HAP-1 (cell line): Measurements from ENCODE around the gene DNAJA2.

Experiments
- DNase-seq, 2 experiments: peaks; one replicate each; pipeline ENCODE4 v3.0.0-alpha.2; 2016 to 2020; ENCODE audit warnings: low spot score in 2 of 2
- H3K27me3 ChIP-seq: fragments of 250-450 bp; sonication (Bioruptor Pico); 2 replicates; pipeline ENCODE4 v1.5.1; 2020; ENCODE audit warnings: low read depth, mild to moderate bottlenecking, moderate library complexity
- H3K36me3 ChIP-seq: fragments of 250-450 bp; sonication (Bioruptor Pico); replicated peaks from 2 replicates; pipeline ENCODE4 v1.5.1; 2020; ENCODE audit warnings: mild to moderate bottlenecking
- H3K4me1 ChIP-seq: fragments of 250-450 bp; sonication (Bioruptor Pico); 2 replicates; pipeline ENCODE4 v1.5.1; 2020; ENCODE audit warnings: mild to moderate bottlenecking
- H3K4me3 ChIP-seq: fragments of 250-450 bp; sonication (Bioruptor Pico); 2 replicates; pipeline ENCODE4 v1.5.1; 2020; ENCODE audit warnings: mild to moderate bottlenecking, moderate library complexity
- H3K9me3 ChIP-seq: fragments of 250-450 bp; sonication (Bioruptor Pico); 2 replicates; pipeline ENCODE4 v1.5.1; 2020; ENCODE audit warnings: mild to moderate bottlenecking, moderate library complexity
- in situ Hi-C: fragments of 300-500 bp; cut with MboI; formaldehyde crosslinking; loops from 3 replicates; pipeline ENCODE4 v1.14.3; 2020; ENCODE audit warnings: low sequenced_read_pairs, inconsistent platforms, mixed read lengths

The DNAJA2 gene

GRCh38 chr16:46996391-46996790, 22.9 kb upstream of the DNAJA2 start:
- no peak overlapping the region for H3K4me3 ChIP-seq
- DNase-seq = no peak
- H3K9me3 ChIP-seq = no peaks in the 10 kb centered on the region

GRCh38 chr16:46991729-46992704, 18.5 kb upstream of the DNAJA2 start:
- Histone ChIP-seq H3K36me3 (no peaks in the 10 kb centered on the region), H3K9me3 (no peaks in the 10 kb centered on the region), H3K27me3 (no peaks in the 10 kb centered on the region), H3K4me3 (no peak overlapping the region), H3K4me1 (no peaks in the 10 kb centered on the region)
- in situ Hi-C loops = no loop called here
- DNase-seq = no peak

More at GRCh38 chr16:46996391-46996790, 22.9 kb upstream of the DNAJA2 start:
- no peaks in the 10 kb centered on the region for H3K27me3 ChIP-seq
- H3K4me1 ChIP-seq = no peaks in the 10 kb centered on the region
- no peaks in the 10 kb centered on the region for H3K36me3 ChIP-seq
- in situ Hi-C loops = no loop called here

GRCh38 chr16:46986896-46987295, 13.4 kb upstream of the DNAJA2 start:
- Histone ChIP-seq H3K36me3 (no peaks in the 10 kb centered on the region), H3K4me1 (no peaks in the 10 kb centered on the region), H3K4me3 (no peak overlapping the region), H3K27me3 (no peaks in the 10 kb centered on the region), H3K9me3 (no peaks in the 10 kb centered on the region)
- no peak for DNase-seq
- in situ Hi-C loops = no loop called here

GRCh38 chr16:46986438-46986837, 13.0 kb upstream of the DNAJA2 start:
- H3K36me3 ChIP-seq = no peaks in the 10 kb centered on the region
- H3K9me3 ChIP-seq = no peaks in the 10 kb centered on the region
- no peaks in the 10 kb centered on the region for H3K27me3 ChIP-seq
- no peak overlapping the region for H3K4me3 ChIP-seq
- no peaks in the 10 kb centered on the region for H3K4me1 ChIP-seq
- no peak for DNase-seq
- in situ Hi-C loops = no loop called here

- Histone ChIP-seq H3K27me3 (no peaks in the 10 kb centered on the region), H3K4me1 (no peaks in the 10 kb centered on the region), H3K36me3 (no peaks in the 10 kb centered on the region), H3K9me3 (no peaks in the 10 kb centered on the region), H3K4me3 (no peak overlapping the region)
- in situ Hi-C loops = no loop called here
- DNase-seq = no peak
Observed at GRCh38 chr16:46982335-46982734, 8.9 kb upstream of the DNAJA2 start.

GRCh38 chr16:46980926-46981325, 7.5 kb upstream of the DNAJA2 start:
- Histone ChIP-seq H3K4me1 (no peaks in the 10 kb centered on the region), H3K36me3 (no peaks in the 10 kb centered on the region), H3K27me3 (no peaks in the 10 kb centered on the region), H3K4me3 (no peak overlapping the region), H3K9me3 (no peaks in the 10 kb centered on the region)
- in situ Hi-C loops = no loop called here
- DNase-seq = no peak

- no peak overlapping the region for H3K4me3 ChIP-seq
- H3K4me1 ChIP-seq = peaks cover 15% of the 10 kb centered on the region
- no peak for DNase-seq
- in situ Hi-C loops = no loop called here
- no peaks in the 10 kb centered on the region for H3K9me3 ChIP-seq
- peaks cover 2% of the 10 kb centered on the region; the same call in 1 of the 2 replicates for H3K36me3 ChIP-seq
- no peaks in the 10 kb centered on the region for H3K27me3 ChIP-seq
Observed at GRCh38 chr16:46976550-46976949, 3.1 kb upstream of the DNAJA2 start.

GRCh38 chr16:46975908-46976470, 2.5 kb upstream of the DNAJA2 start:
- in situ Hi-C loops = no loop called here
- Histone ChIP-seq H3K27me3 (no peaks in the 10 kb centered on the region), H3K4me1 (peaks cover 18% of the 10 kb centered on the region), H3K9me3 (no peaks in the 10 kb centered on the region), H3K36me3 (peaks cover 6% of the 10 kb centered on the region; the same call in 1 of the 2 replicates), H3K4me3 (no peak overlapping the region)
- DNase-seq = no peak

- in situ Hi-C loops = no loop called here
- H3K4me3 ChIP-seq = no peak overlapping the region
- peaks cover 11% of the 10 kb centered on the region for H3K36me3 ChIP-seq
- no peaks in the 10 kb centered on the region for H3K9me3 ChIP-seq
- no peak for DNase-seq
- H3K4me1 ChIP-seq = peaks cover 20% of the 10 kb centered on the region
- no peaks in the 10 kb centered on the region for H3K27me3 ChIP-seq
Observed at GRCh38 chr16:46975165-46975564, 1.7 kb upstream of the DNAJA2 start.

- Histone ChIP-seq H3K4me3 (peak overlapping the region; percentile 94), H3K36me3 (peaks cover 19% of the 10 kb centered on the region), H3K4me1 (peaks cover 28% of the 10 kb centered on the region), H3K9me3 (no peaks in the 10 kb centered on the region), H3K27me3 (no peaks in the 10 kb centered on the region)
- no peak for DNase-seq
- in situ Hi-C loops = no loop called here
Observed at GRCh38 chr16:46974352-46974751, 878 bp upstream of the DNAJA2 start.

- in situ Hi-C loops = no loop called here
- Histone ChIP-seq H3K4me1 (peaks cover 31% of the 10 kb centered on the region), H3K9me3 (no peaks in the 10 kb centered on the region), H3K4me3 (peak overlapping the region; percentile 94), H3K27me3 (no peaks in the 10 kb centered on the region), H3K36me3 (peaks cover 23% of the 10 kb centered on the region)
- DNase-seq = no peak
Observed at GRCh38 chr16:46973996-46974324, 486 bp upstream of the DNAJA2 start.

- peak; percentile 50 to 60 for DNase-seq
- in situ Hi-C loops = no loop called here
- H3K4me3 ChIP-seq = peak overlapping the region; percentile 94
- no peaks in the 10 kb centered on the region for H3K27me3 ChIP-seq
- H3K4me1 ChIP-seq = peaks cover 32% of the 10 kb centered on the region
- H3K36me3 ChIP-seq = peaks cover 36% of the 10 kb centered on the region
- H3K9me3 ChIP-seq = no peaks in the 10 kb centered on the region
Observed at GRCh38 chr16:46972429-46973206, 856 bp downstream of the DNAJA2 start.

GRCh38 chr16:46971271-46971670, 2.2 kb downstream of the DNAJA2 start:
- H3K4me1 ChIP-seq = peaks cover 32% of the 10 kb centered on the region
- no peaks in the 10 kb centered on the region for H3K27me3 ChIP-seq
- DNase-seq = no peak
- peaks cover 50% of the 10 kb centered on the region for H3K36me3 ChIP-seq
- in situ Hi-C loops = no loop called here
- H3K9me3 ChIP-seq = no peaks in the 10 kb centered on the region
- H3K4me3 ChIP-seq = no peak overlapping the region

- peaks cover 32% of the 10 kb centered on the region for H3K4me1 ChIP-seq
- H3K36me3 ChIP-seq = peaks cover 59% of the 10 kb centered on the region
- no peaks in the 10 kb centered on the region for H3K27me3 ChIP-seq
- in situ Hi-C loops = no loop called here
- H3K9me3 ChIP-seq = no peaks in the 10 kb centered on the region
- no peak for DNase-seq
- no peak overlapping the region for H3K4me3 ChIP-seq
Observed at GRCh38 chr16:46970089-46970488, 3.4 kb downstream of the DNAJA2 start.
